ENCODE data around the gene SGIP1.

Gene SGIP1

DNA sequence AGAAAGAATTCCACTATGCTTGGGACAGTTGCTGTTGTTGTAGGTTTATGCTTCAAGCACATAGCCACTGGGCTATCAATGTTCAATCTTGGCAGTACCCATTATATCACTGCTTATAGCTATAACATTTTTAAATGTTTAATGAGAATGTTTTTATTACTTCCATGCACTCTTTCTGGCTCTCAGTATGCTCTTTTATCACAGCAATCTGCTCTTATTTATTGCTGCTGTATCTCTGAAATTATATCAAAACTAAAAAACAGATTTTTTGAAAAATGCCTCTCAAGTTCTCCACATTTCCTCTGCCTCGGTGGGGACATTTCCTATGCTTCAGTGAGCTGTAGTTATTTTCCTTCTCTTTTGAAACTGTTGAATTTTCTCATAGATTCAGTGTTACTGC is 5.4 kb upstream of the SGIP1 start:
- TF ChIP-seq, protein P1, sequence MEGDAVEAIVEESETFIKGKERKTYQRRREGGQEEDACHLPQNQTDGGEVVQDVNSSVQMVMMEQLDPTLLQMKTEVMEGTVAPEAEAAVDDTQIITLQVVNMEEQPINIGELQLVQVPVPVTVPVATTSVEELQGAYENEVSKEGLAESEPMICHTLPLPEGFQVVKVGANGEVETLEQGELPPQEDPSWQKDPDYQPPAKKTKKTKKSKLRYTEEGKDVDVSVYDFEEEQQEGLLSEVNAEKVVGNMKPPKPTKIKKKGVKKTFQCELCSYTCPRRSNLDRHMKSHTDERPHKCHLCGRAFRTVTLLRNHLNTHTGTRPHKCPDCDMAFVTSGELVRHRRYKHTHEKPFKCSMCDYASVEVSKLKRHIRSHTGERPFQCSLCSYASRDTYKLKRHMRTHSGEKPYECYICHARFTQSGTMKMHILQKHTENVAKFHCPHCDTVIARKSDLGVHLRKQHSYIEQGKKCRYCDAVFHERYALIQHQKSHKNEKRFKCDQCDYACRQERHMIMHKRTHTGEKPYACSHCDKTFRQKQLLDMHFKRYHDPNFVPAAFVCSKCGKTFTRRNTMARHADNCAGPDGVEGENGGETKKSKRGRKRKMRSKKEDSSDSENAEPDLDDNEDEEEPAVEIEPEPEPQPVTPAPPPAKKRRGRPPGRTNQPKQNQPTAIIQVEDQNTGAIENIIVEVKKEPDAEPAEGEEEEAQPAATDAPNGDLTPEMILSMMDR (IDR thresholded peaks at IDR 0.05; ENCODE audit: extremely low read depth, missing control alignments): no peak

DNA sequence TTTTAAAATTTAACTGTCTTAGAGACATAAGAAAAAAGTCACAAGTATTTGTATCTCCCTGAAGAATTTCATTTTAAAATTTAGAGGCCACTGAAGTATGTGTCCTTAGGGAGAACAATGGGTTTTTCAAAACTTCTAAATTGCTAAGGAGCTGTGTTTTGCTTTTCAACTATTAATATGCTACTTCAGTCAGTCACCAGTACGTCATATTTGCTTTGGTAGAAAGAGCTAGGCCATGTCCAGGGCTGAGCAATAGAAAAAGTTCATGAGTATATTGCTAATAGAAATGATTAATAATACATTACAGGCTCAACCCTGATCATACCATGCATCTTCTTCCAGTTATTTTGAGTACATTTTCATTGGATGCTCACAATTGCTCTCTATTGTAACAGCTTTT is 1.7 kb upstream of the SGIP1 start:
- no peak for DNase-seq (ENCODE audit: low spot score)
- TF ChIP-seq, protein P1 (IDR thresholded peaks at IDR 0.05; ENCODE audit: extremely low read depth, missing control alignments): no peak

More for the DNA sequence above, 5.4 kb upstream of the SGIP1 start:
- DNase-seq (ENCODE audit: low spot score): no peak

DNA sequence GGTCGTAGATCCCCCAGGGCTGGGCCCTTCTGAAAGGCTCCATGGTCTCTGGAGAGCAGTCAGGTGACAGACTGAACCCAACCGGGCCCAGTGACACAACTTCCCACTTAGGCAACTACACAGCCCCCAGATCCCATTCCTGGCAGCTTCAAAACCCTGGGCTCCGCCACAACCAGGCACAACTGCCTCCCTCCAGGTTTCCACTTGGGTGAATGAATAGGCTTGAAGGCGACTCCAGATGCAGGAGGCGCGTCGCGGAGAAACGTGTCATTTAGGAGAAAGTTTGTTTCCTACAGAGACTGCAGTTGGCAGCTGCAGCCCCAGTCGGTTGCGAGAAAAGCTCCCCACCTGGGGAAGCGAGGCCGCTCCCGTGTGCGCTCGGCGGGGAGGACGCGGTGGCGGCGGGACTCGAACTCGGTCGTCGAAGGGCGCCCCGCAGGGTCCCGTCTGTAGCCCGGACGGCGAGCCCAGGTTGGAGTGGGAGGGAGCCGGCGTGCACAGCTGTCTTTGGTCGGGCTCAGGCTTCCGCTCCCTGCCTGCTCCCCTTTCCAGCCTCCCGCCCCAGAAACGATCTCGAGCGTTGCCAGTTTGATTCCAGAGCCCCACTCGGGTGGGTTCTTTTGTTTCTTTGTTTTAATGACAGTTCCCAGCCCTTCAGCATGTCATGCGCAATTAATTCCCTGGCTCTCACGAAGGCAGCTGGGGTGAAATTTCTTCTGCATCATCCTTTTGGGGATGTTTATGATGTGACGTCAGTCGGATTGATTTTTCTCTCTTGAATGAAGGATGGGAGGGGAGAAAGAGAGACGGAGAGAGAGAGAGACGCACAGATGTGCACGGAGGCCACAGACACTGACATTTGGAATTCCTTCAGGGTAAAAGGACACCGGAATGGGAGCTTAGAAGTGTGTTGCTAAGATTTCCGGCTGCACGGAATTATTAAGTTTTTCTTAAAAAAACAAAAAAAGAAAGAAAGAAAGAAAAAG is 862 bp upstream of the SGIP1 start:
- no peak for DNase-seq (ENCODE audit: low spot score)

DNA sequence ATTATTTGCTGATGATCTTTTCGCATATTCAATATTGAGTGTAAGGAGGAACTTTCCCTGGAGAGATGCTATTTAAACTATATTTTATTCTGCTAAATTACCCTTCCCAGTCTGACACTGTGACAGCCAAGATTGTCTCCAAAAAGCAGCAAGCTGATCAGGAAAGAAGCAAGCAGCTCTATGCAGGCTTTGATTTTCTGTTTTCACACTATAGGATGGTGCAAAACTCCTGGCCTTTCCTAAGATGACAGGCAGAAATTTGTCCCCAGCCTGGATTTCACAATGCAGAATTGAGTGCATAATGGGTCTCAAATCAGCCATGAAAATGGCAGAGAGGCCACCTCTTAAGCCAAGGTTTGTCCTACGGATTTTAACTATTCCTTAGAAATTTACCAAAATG is 1.1 kb downstream of the SGIP1 start:
- no peak for DNase-seq (ENCODE audit: low spot score)
- TF ChIP-seq, protein P1 (IDR thresholded peaks at IDR 0.05; ENCODE audit: extremely low read depth, missing control alignments): no peak

More for the DNA sequence above, 862 bp upstream of the SGIP1 start:
- TF ChIP-seq, protein P1 (IDR thresholded peaks at IDR 0.05; ENCODE audit: extremely low read depth, missing control alignments): no peak

DNA sequence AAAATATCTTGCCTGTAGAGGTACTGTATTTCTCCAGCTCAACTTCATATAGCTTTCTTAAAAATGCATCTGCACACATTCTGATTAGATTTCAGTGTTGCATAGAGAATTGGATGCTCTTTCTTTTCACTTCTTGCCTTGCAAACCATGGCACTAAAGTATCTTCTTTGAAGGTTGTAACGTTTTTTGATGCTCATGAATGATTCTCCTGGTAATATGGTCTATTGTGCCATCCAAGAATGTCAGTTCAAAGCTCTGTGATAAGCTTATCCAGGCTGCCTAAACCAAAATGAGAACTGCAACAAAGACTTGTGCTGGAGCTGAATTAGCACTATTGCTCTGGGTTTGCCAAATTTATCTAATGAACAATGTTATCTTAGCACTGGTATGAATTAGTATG is 1.9 kb downstream of the SGIP1 start:
- TF ChIP-seq, protein P1 (IDR thresholded peaks at IDR 0.05; ENCODE audit: extremely low read depth, missing control alignments): no peak
- no peak for DNase-seq (ENCODE audit: low spot score)

DNA sequence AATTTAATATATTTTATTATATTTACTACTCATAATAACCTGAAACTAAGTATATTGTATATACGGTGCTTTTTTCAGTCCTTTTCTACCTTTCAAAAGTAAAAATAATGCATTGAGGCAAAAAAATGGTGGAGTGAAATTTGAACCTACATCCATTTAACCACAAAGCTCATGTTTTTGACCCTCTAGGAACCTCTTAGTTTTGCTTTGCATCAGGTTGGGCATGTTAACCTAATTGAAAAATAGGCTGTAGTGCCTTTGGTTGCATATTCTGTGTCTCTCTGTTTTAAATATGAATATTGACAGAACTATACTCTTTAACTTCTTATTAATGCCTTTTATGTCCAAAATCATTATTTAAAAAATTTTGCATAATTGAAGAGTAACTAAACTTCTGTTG is 3.8 kb downstream of the SGIP1 start:
- DNase-seq (ENCODE audit: low spot score): no peak
- TF ChIP-seq, protein P1 (IDR thresholded peaks at IDR 0.05; ENCODE audit: extremely low read depth, missing control alignments): no peak

DNA sequence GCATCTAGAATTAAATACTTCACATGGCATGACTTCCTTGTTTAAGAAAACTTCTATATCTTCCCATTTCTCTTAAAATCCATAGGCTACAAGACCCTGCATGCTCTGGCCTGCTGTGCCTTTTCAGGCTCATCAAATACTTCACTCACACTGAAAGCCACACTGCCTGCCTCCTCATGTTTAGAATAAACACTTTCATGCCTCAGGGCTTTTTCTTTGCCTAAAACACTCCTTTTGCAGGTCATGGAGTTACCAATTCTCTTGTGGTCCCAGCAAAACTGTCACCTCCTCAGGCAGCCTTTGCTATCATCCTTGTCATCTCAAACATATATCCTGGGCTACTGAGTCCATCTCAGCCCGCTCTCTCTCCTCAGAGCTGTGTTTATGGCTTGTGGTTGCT is 5.5 kb downstream of the SGIP1 start:
- TF ChIP-seq, protein P1 (IDR thresholded peaks at IDR 0.05; ENCODE audit: extremely low read depth, missing control alignments): no peak
- DNase-seq (ENCODE audit: low spot score): no peak

All from GM20000 (cell line).